Measurements from ENCODE around the gene TMEM183A.

GRCh38 chr1:203017692-203018091 lies 10.5 kb downstream of the TMEM183A start:
- TF ChIP-seq CTCF (IDR thresholded peaks at IDR 0.05; ENCODE audit: borderline replicate concordance, extremely low read depth, low read length, poor library complexity, severe bottlenecking) (no peak), EZH2 (IDR thresholded peaks at IDR 0.05; ENCODE audit: borderline replicate concordance, low read depth, low read length, severe bottlenecking) (no peak)
